ENCODE measurements around the gene SCUBE1. TPM values are rescaled to one million over a fixed set of nuclear protein-coding genes. Genes with fewer than 3 reads are reported as not detected.

The SCUBE1 gene
- total and polyA plus RNA-seq, 2 donors from 2014 or later, result 2.3 to 7.1 TPM

- intact Hi-C loops (cut with DNase I), result no loop called here
- no peaks in the 10 kb centered on the region for H3K36me3 ChIP-seq (ENCODE audit: control insufficient read depth in 2 of 3, insufficient read depth in 3 of 3, low read length in 3 of 3)
- peak in 1 of 5 donors; percentile 63 for DNase-seq
- TF ChIP-seq CTCF (IDR thresholded peaks at IDR 0.05; ENCODE audit: borderline replicate concordance, extremely low read depth, insufficient read depth), result no peak
- H3K27ac ChIP-seq (ENCODE audit: low read depth in 2 of 2, low read length in 2 of 2), result no peak overlapping the region
- H3K4me1 ChIP-seq (ENCODE audit: control insufficient read depth in 2 of 3, insufficient read depth in 2 of 3, low read depth in 1 of 3, low read length in 3 of 3), result no peaks in the 10 kb centered on the region
- H3K9me3 ChIP-seq (ENCODE audit: control insufficient read depth in 2 of 3, insufficient read depth in 1 of 3, low read length in 3 of 3), result no peaks in the 10 kb centered on the region
- no peak for FAIRE-seq
- H3K4me3 ChIP-seq (ENCODE audit: low read length in 3 of 3), result no peak overlapping the region
- H3K27me3 ChIP-seq (ENCODE audit: control insufficient read depth, insufficient read depth, low read length), result no peaks in the 10 kb centered on the region
- no peak overlapping the region for H3K9ac ChIP-seq (ENCODE audit: low read length in 3 of 3)
Measured at GRCh38 chr22:43201486-43202219, 141.5 kb downstream of the SCUBE1 start.

- DNase-seq (peak in 1 of 5 donors; percentile 48), FAIRE-seq (no peak)
- H3K9ac ChIP-seq (ENCODE audit: low read length in 3 of 3), result no peak overlapping the region
- H3K27me3 ChIP-seq (ENCODE audit: control insufficient read depth, insufficient read depth, low read length), result no peaks in the 10 kb centered on the region
- H3K4me1 ChIP-seq (ENCODE audit: control insufficient read depth in 2 of 3, insufficient read depth in 2 of 3, low read depth in 1 of 3, low read length in 3 of 3), result no peaks in the 10 kb centered on the region
- no peaks in the 10 kb centered on the region for H3K36me3 ChIP-seq (ENCODE audit: control insufficient read depth in 2 of 3, insufficient read depth in 3 of 3, low read length in 3 of 3)
- no peak for TF ChIP-seq CTCF (IDR thresholded peaks at IDR 0.05; ENCODE audit: borderline replicate concordance, extremely low read depth, insufficient read depth)
- intact Hi-C loops (cut with DNase I), result no loop called here
- no peak overlapping the region for H3K4me3 ChIP-seq (ENCODE audit: low read length in 3 of 3)
- no peaks in the 10 kb centered on the region for H3K9me3 ChIP-seq (ENCODE audit: control insufficient read depth in 2 of 3, insufficient read depth in 1 of 3, low read length in 3 of 3)
- no peak overlapping the region for H3K27ac ChIP-seq (ENCODE audit: low read depth in 2 of 2, low read length in 2 of 2)
Measured at GRCh38 chr22:43200555-43200954, 142.6 kb downstream of the SCUBE1 start.

- H3K27me3 ChIP-seq (ENCODE audit: control insufficient read depth, insufficient read depth, low read length), result no peaks in the 10 kb centered on the region
- no peaks in the 10 kb centered on the region for H3K9me3 ChIP-seq (ENCODE audit: control insufficient read depth in 2 of 3, insufficient read depth in 1 of 3, low read length in 3 of 3)
- intact Hi-C loops (cut with DNase I), result no loop called here
- FAIRE-seq (no peak), DNase-seq (peak in 1 of 5 donors; percentile 56)
- H3K4me1 ChIP-seq (ENCODE audit: control insufficient read depth in 2 of 3, insufficient read depth in 2 of 3, low read depth in 1 of 3, low read length in 3 of 3), result no peaks in the 10 kb centered on the region
- no peak overlapping the region for H3K4me3 ChIP-seq (ENCODE audit: low read length in 3 of 3)
- no peak overlapping the region for H3K27ac ChIP-seq (ENCODE audit: low read depth in 2 of 2, low read length in 2 of 2)
- TF ChIP-seq CTCF (IDR thresholded peaks at IDR 0.05; ENCODE audit: borderline replicate concordance, extremely low read depth, insufficient read depth), result no peak
- H3K36me3 ChIP-seq (ENCODE audit: control insufficient read depth in 2 of 3, insufficient read depth in 3 of 3, low read length in 3 of 3), result no peaks in the 10 kb centered on the region
- H3K9ac ChIP-seq (ENCODE audit: low read length in 3 of 3), result no peak overlapping the region
Measured at GRCh38 chr22:43200031-43200430, 143.1 kb downstream of the SCUBE1 start.

All from kidney (tissue), 14 donors.